HG03575 (cell line): ENCODE data around the gene BIK.

Source experiments
- ATAC-seq: cut with Tn5 transposase; IDR thresholded peaks from one replicate; pipeline ENCODE4 v1.9.1; 2021; ENCODE audit not compliant: unreplicated experiment, insufficient number of reproducible peaks, low FRiP score; ENCODE audit errors: extremely low read depth

Gene BIK

GRCh38 chr22:43173566-43173965 is 63.0 kb downstream of the BIK start:
- ATAC-seq, result no peak

- no peak for ATAC-seq
Observed at GRCh38 chr22:43173976-43174720, 63.6 kb downstream of the BIK start.

- ATAC-seq, result no peak
Observed at GRCh38 chr22:43174941-43175531, 64.5 kb downstream of the BIK start.

- ATAC-seq, result no peak
Observed at GRCh38 chr22:43176090-43176489, 65.5 kb downstream of the BIK start.

GRCh38 chr22:43177479-43177878 is 66.9 kb downstream of the BIK start:
- ATAC-seq, result no peak
